Colonic mucosa (tissue), 4 donors: ENCODE data around the gene SF3B1. TPM values are rescaled to one million over a fixed set of nuclear protein-coding genes. Genes with fewer than 3 reads are reported as not detected.

Source experiments
- DNase-seq: peaks from one replicate; pipeline ENCODE4 v3.0.0-alpha.2; 2020
- H3K27ac ChIP-seq: fragments of 200-600 bp; one replicate; pipeline ENCODE4 v1.8.0; 2021
- H3K27me3 ChIP-seq: fragments of 200-600 bp; one replicate; pipeline ENCODE4 v1.8.0; 2021
- H3K36me3 ChIP-seq: fragments of 200-600 bp; one replicate; pipeline ENCODE4 v1.8.0; 2021
- H3K4me1 ChIP-seq: fragments of 200-600 bp; one replicate; pipeline ENCODE4 v1.8.0; 2021; ENCODE audit warnings: mild to moderate bottlenecking
- H3K4me3 ChIP-seq: fragments of 200-600 bp; one replicate; pipeline ENCODE4 v1.8.0; 2021
- H3K9ac ChIP-seq, 2 donors: one replicate each; pipeline ENCODE4 v1.7.0; 2013; ENCODE audit warnings: control low read depth in 2 of 2, low read depth in 2 of 2, low read length in 2 of 2
- H3K9me3 ChIP-seq: fragments of 200-600 bp; one replicate; pipeline ENCODE4 v1.8.0; 2021
- intact Hi-C: fragments of 100-400 bp; cut with DNase I; formaldehyde crosslinking; loops from one replicate; pipeline ENCODE4 v1.14.1; 2022
- total RNA-seq, 2 donors: library from RNA; stranded (reverse); fragmentation: NEBNext Ultra II Directional in 1 of 2; extraction: Animal tissue kit (Norgen Biotek cat#: 25700) in 1 of 2; gene quantifications; one replicate each; pipeline ENCODE4 v1.2.1, GENCODE V29; 2021
- TF ChIP-seq, protein P1 (sequence below): fragments of 200-600 bp; IDR thresholded peaks from one replicate; pipeline ENCODE4 v1.8.0; 2022; ENCODE audit warnings: antibody characterized with exemption, mild to moderate bottlenecking
- donor health status: healthy.
- donor health status: DM: no; HTN: no; CAD: no.
- donor health status: DM: no; HTN: no; CAD: no.

Gene SF3B1
- total RNA-seq, 2 donors from 2014 or later, result 186 to 242 TPM

DNA sequence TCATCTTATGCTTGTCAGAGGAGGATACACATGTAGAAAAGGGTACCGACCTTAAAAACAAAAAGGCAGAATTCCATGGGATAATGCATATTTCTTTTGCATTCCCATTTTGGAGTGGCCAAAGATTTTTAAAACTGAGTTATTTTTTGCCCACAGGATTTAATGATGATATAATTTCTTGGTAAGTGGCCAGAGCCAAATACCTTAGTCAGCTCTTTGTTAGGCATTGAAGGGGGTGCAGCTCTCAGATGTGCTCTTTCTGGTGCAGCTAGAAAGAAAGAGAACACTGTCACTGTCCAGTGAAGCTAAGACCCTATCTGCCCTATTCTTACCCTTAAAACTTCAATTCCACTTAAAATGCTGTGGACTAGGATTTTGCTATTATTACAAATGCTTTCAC, 29.3 kb upstream of the SF3B1 start:
- no peaks in the 10 kb centered on the region for H3K9me3 ChIP-seq
- no peak overlapping the region for H3K9ac ChIP-seq
- H3K27ac ChIP-seq, result no peak overlapping the region
- peaks cover 6% of the 10 kb centered on the region for H3K36me3 ChIP-seq
- H3K4me1 ChIP-seq, result no peaks in the 10 kb centered on the region
- DNase-seq, result no peak
- intact Hi-C loops, result loop anchor here (5.0 kb wide), 1 partner anchor 37 kb away; no protein-coding TSS in a partner anchor
- no peaks in the 10 kb centered on the region for H3K27me3 ChIP-seq
- TF ChIP-seq, protein P1, sequence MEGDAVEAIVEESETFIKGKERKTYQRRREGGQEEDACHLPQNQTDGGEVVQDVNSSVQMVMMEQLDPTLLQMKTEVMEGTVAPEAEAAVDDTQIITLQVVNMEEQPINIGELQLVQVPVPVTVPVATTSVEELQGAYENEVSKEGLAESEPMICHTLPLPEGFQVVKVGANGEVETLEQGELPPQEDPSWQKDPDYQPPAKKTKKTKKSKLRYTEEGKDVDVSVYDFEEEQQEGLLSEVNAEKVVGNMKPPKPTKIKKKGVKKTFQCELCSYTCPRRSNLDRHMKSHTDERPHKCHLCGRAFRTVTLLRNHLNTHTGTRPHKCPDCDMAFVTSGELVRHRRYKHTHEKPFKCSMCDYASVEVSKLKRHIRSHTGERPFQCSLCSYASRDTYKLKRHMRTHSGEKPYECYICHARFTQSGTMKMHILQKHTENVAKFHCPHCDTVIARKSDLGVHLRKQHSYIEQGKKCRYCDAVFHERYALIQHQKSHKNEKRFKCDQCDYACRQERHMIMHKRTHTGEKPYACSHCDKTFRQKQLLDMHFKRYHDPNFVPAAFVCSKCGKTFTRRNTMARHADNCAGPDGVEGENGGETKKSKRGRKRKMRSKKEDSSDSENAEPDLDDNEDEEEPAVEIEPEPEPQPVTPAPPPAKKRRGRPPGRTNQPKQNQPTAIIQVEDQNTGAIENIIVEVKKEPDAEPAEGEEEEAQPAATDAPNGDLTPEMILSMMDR, result no peak
- H3K4me3 ChIP-seq, result no peak overlapping the region

DNA sequence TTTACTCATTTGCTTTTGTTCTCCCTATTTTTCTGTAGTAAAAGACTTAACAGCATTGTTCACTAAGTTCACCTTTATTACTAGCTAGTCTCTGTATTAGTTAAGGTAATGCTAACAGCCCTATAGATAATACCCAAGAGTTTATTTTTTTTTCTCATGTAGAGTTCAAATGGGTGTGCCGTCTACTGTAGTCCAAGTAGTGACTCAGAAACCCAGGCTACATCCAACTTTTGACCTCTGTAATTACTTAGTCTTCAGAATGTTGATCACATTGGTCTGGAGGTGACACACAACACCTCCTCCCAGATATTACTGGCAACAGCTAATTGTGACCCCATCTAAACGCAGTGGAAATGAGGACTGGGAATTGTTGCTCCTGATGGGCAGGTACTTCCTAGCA, 26.2 kb upstream of the SF3B1 start:
- Histone ChIP-seq H3K27me3 (no peaks in the 10 kb centered on the region), H3K9ac (no peak overlapping the region), H3K27ac (peak overlapping the region; percentile 5), H3K36me3 (peaks cover 3% of the 10 kb centered on the region), H3K4me1 (no peaks in the 10 kb centered on the region), H3K4me3 (no peak overlapping the region), H3K9me3 (no peaks in the 10 kb centered on the region)
- intact Hi-C loops, result loop anchor here (5.0 kb wide), 1 partner anchor 34 kb away; no protein-coding TSS in a partner anchor
- TF ChIP-seq, protein P1, result no peak
- no peak for DNase-seq

DNA sequence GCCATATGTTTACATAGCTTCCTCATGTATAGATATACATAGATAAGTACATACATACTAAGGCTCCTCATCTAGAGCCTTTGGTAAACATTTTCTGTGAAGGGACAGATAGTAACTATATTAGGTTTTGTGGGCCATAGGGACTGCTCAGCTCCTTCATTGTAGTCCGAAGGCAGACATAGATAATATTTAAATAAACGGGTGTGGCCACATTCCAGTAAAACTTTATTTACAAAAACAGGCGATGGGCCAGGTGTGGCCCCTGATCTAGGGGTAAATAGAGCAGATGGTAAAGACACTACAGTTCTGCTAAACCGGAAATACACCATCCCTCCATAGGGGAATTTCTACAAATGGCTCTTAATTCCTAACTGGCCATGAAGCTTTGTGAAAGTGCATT, 25.8 kb upstream of the SF3B1 start:
- no peak for DNase-seq
- Histone ChIP-seq H3K27ac (peak overlapping the region; percentile 5), H3K4me3 (no peak overlapping the region), H3K36me3 (no peaks in the 10 kb centered on the region), H3K9ac (no peak overlapping the region), H3K4me1 (no peaks in the 10 kb centered on the region), H3K27me3 (no peaks in the 10 kb centered on the region), H3K9me3 (no peaks in the 10 kb centered on the region)
- TF ChIP-seq, protein P1, result no peak
- intact Hi-C loops, result loop anchor here (5.0 kb wide), 1 partner anchor 33 kb away; no protein-coding TSS in a partner anchor

DNA sequence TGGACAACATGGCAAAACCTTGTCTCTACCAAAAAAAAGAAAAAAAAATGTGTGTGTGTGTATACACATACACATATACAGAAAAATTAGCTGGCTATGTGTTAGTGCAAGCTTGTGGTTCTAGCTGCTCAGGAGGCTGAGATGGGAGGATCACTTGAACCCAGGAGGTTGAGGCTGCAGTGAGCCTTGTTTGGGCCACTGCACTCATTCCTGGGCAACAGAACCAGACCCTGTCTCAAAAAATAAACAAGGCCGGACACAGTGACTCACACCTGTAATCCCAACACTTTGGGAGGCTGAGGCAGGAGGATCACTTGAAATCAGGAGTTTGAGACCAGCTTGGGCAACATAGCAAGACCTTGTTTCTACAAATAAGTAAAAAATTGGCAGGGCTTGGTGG, 20.6 kb upstream of the SF3B1 start:
- no peak overlapping the region for H3K4me3 ChIP-seq
- no peak for DNase-seq
- H3K9ac ChIP-seq, result no peak overlapping the region
- H3K4me1 ChIP-seq, result peaks cover 9% of the 10 kb centered on the region
- intact Hi-C loops, result loop anchor here (10.0 kb wide), 1 partner anchor 59 kb away; the partner anchor contains the start of gene MOB4
- H3K9me3 ChIP-seq, result no peaks in the 10 kb centered on the region
- H3K27me3 ChIP-seq, result no peaks in the 10 kb centered on the region
- TF ChIP-seq, protein P1, result no peak
- H3K36me3 ChIP-seq, result no peaks in the 10 kb centered on the region
- H3K27ac ChIP-seq, result no peak overlapping the region

DNA sequence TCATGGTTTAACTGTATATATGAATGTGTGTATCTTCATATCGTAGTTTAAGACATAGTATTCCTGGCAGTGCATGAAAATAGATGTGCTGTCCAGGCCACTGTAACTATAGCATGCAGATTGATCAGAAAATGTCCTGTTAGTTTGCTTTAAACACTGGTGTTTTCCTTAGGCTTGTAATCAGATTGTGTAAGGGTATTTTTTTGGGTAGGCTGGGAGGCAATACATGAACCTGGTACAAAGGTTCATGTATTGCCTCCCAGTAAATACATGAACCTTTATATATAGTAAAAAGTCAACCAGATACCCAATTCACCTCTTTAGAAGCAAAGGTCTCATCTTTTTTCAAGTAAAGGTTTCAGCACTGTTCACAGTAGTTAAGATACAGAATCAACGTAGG, 20.1 kb upstream of the SF3B1 start:
- Histone ChIP-seq H3K9me3 (no peaks in the 10 kb centered on the region), H3K9ac (no peak overlapping the region), H3K27me3 (no peaks in the 10 kb centered on the region), H3K4me1 (peaks cover 9% of the 10 kb centered on the region), H3K27ac (peak overlapping the region; percentile 96), H3K36me3 (no peaks in the 10 kb centered on the region), H3K4me3 (peak overlapping the region; percentile 59)
- intact Hi-C loops, result loop anchor here (10.0 kb wide), 1 partner anchor 60 kb away; the partner anchor contains the start of gene MOB4
- TF ChIP-seq, protein P1, result no peak
- DNase-seq, result no peak
